Head of caudate nucleus (tissue), 42 donors: Measurements from ENCODE around the gene DCLK1.

Experiments
- DNase-seq, 42 donors: peaks; one replicate each; pipeline versions ENCODE4 v3.0.0 to v3.0.0-alpha.2; 2020 to 2021; ENCODE audit warnings: mixed read lengths in 7 of 42
- intact Hi-C: fragments of 100-400 bp; cut with DNase I; formaldehyde crosslinking; loops from one replicate; pipeline ENCODE4 v1.15.0; 2022

Gene DCLK1

GRCh38 chr13:35865341-35866240, 265.6 kb downstream of the DCLK1 start:
- no peak for DNase-seq
- intact Hi-C loops, result no loop called here

- intact Hi-C loops, result no loop called here
- DNase-seq, result no peak
These were observed 270.5 kb downstream of the DCLK1 start for GRCh38 chr13:35860661-35861060.

GRCh38 chr13:35859981-35860380, 271.2 kb downstream of the DCLK1 start:
- intact Hi-C loops, result no loop called here
- DNase-seq, result no peak

- intact Hi-C loops, result no loop called here
- no peak for DNase-seq
These were observed 272.5 kb downstream of the DCLK1 start for GRCh38 chr13:35858665-35859064.

- no peak for DNase-seq
- intact Hi-C loops, result no loop called here
These were observed 273.4 kb downstream of the DCLK1 start for GRCh38 chr13:35857769-35858168.

GRCh38 chr13:35856721-35857364, 274.3 kb downstream of the DCLK1 start:
- intact Hi-C loops, result no loop called here

GRCh38 chr13:35856084-35856483, 275.1 kb downstream of the DCLK1 start:
- no peak for DNase-seq
- intact Hi-C loops, result no loop called here

More at GRCh38 chr13:35856721-35857364, 274.3 kb downstream of the DCLK1 start:
- no peak for DNase-seq

GRCh38 chr13:35855531-35856019, 275.6 kb downstream of the DCLK1 start:
- intact Hi-C loops, result no loop called here
- DNase-seq, result peak; percentile 35 to 92 (median 65)

- peak in 32 of 42 donors; percentile 13 to 62 (median 36) for DNase-seq
- intact Hi-C loops, result no loop called here
These were observed 276.9 kb downstream of the DCLK1 start for GRCh38 chr13:35854286-35854685.

GRCh38 chr13:35851881-35852280, 279.3 kb downstream of the DCLK1 start:
- DNase-seq, result no peak

GRCh38 chr13:35851356-35851755, 279.8 kb downstream of the DCLK1 start:
- peak in 37 of 42 donors; percentile 17 to 89 (median 65) for DNase-seq
- intact Hi-C loops, result no loop called here

More at GRCh38 chr13:35851881-35852280, 279.3 kb downstream of the DCLK1 start:
- intact Hi-C loops, result no loop called here

- no peak for DNase-seq
- intact Hi-C loops, result no loop called here
These were observed 280.6 kb downstream of the DCLK1 start for GRCh38 chr13:35850569-35850968.

GRCh38 chr13:35849256-35849644, 281.9 kb downstream of the DCLK1 start:
- intact Hi-C loops, result no loop called here
- no peak for DNase-seq

- DNase-seq, result no peak
- intact Hi-C loops, result no loop called here
These were observed 282.6 kb downstream of the DCLK1 start for GRCh38 chr13:35848336-35849255.

- intact Hi-C loops, result no loop called here
- no peak for DNase-seq
These were observed 287.9 kb downstream of the DCLK1 start for GRCh38 chr13:35843272-35843671.

GRCh38 chr13:35841060-35841521, 290.1 kb downstream of the DCLK1 start:
- intact Hi-C loops, result no loop called here
- peak in 35 of 42 donors; percentile 19 to 86 (median 56) for DNase-seq

GRCh38 chr13:35839806-35840205, 291.4 kb downstream of the DCLK1 start:
- intact Hi-C loops, result no loop called here
- peak in 24 of 42 donors; percentile 13 to 68 (median 38) for DNase-seq

GRCh38 chr13:35838356-35838755, 292.8 kb downstream of the DCLK1 start:
- intact Hi-C loops, result no loop called here
- DNase-seq, result no peak

GRCh38 chr13:35836446-35836845, 294.7 kb downstream of the DCLK1 start:
- DNase-seq, result no peak
- intact Hi-C loops, result no loop called here
